Measurements from ENCODE around the gene PRKCSH. TPM values are rescaled to one million over a fixed set of nuclear protein-coding genes. Genes with fewer than 3 reads are reported as not detected.

The PRKCSH gene
- total and polyA plus RNA-seq, 3 donors from 2014 or later, result 214 to 266 (median 256) TPM

- WGBS, 2 donors, result 66 to 68% methylated on average over 15 to 17 of the region's 17 CpGs
- Histone ChIP-seq H3K27me3 (no peaks in the 10 kb centered on the region), H3K4me3 (no peak overlapping the region), H3K36me3 (ENCODE audit: low read depth, missing control alignments) (no peaks in the 10 kb centered on the region), H3K9me3 (no peaks in the 10 kb centered on the region), H3K27ac (no peak overlapping the region), H3K4me1 (peaks cover 25% of the 10 kb centered on the region)
- TF ChIP-seq POLR2A (IDR thresholded peaks at IDR 0.05) (no peak), CTCF (IDR thresholded peaks at IDR 0.05) (peak; percentile 30 to 55 (median 45))
- peak; percentile 61 for DNase-seq
- intact Hi-C loops (cut with DNase I; ENCODE audit: low total_unique reads), result no loop called here
Observed at GRCh38 chr19:11496391-11497163, 61.1 kb downstream of the PRKCSH start.

- WGBS, 2 donors, result 83 to 87% methylated on average over 6 of the region's 6 CpGs
- Histone ChIP-seq H3K27ac (no peak overlapping the region), H3K27me3 (no peaks in the 10 kb centered on the region), H3K4me1 (peaks cover 25% of the 10 kb centered on the region), H3K4me3 (no peak overlapping the region), H3K36me3 (ENCODE audit: low read depth, missing control alignments) (no peaks in the 10 kb centered on the region), H3K9me3 (no peaks in the 10 kb centered on the region)
- TF ChIP-seq CTCF (IDR thresholded peaks at IDR 0.05), result no peak
- no peak for TF ChIP-seq POLR2A (IDR thresholded peaks at IDR 0.05)
- intact Hi-C loops (cut with DNase I; ENCODE audit: low total_unique reads), result no loop called here
- DNase-seq, result no peak
Observed at GRCh38 chr19:11499220-11499726, 63.8 kb downstream of the PRKCSH start.

- no peaks in the 10 kb centered on the region for H3K36me3 ChIP-seq (ENCODE audit: low read depth, missing control alignments)
- no peak overlapping the region for H3K4me3 ChIP-seq
- H3K9me3 ChIP-seq, result no peaks in the 10 kb centered on the region
- WGBS, 2 donors, result 68 to 72% methylated on average over 7 of the region's 7 CpGs
- H3K27ac ChIP-seq, result no peak overlapping the region
- intact Hi-C loops (cut with DNase I; ENCODE audit: low total_unique reads), result no loop called here
- DNase-seq, result no peak
- peaks cover 26% of the 10 kb centered on the region for H3K4me1 ChIP-seq
- no peaks in the 10 kb centered on the region for H3K27me3 ChIP-seq
- TF ChIP-seq POLR2A (IDR thresholded peaks at IDR 0.05), result no peak
- no peak for TF ChIP-seq CTCF (IDR thresholded peaks at IDR 0.05)
Observed at GRCh38 chr19:11499890-11500420, 64.5 kb downstream of the PRKCSH start.

Small RNA genes within 50 kb of the gene (microRNA-seq; reads per million reads assigned to microRNA genes)
- 0 reads per million in 2 donors for gene MIR7974 (ENCODE audit: borderline number of aligned reads in 2 of 2, borderline replicate concordance in 1 of 2)

Small RNA genes within 50 kb of the gene (small RNA-seq; reads per million reads assigned to genes)
- gene MIR7974, result 0.55 to 0.66 reads per million in 2 donors
- gene RF00019, result 0 reads per million in 2 donors

Other genes starting within 250 kb of the PRKCSH start
- 100 to 1,000 TPM in 1 of 2 donors, 10 to 100 TPM in 1; 98.9 to 161 TPM for gene KANK2, start 238.1 kb upstream of the PRKCSH start, total RNA-seq
- gene KANK2, start 238.1 kb upstream of the PRKCSH start, polyA plus RNA-seq (ENCODE audit: insufficient read depth, low read depth, low replicate concordance), result 77.7 TPM
- not detected for gene ANGPTL8, start 196.0 kb upstream of the PRKCSH start, total RNA-seq
- not detected for gene ANGPTL8, start 196.0 kb upstream of the PRKCSH start, polyA plus RNA-seq (ENCODE audit: insufficient read depth, low read depth, low replicate concordance)
- gene DOCK6, start 173.1 kb upstream of the PRKCSH start, total RNA-seq, result 10 to 100 TPM; 32.5 to 45.0 TPM
- 18.4 TPM for gene DOCK6, start 173.1 kb upstream of the PRKCSH start, polyA plus RNA-seq (ENCODE audit: insufficient read depth, low read depth, low replicate concordance)
- gene TSPAN16, start 139.5 kb upstream of the PRKCSH start, total RNA-seq, result 100 to 1,000 TPM in 1 of 2 donors, 10 to 100 TPM in 1; 42.5 to 137 TPM
- gene TSPAN16, start 139.5 kb upstream of the PRKCSH start, polyA plus RNA-seq (ENCODE audit: insufficient read depth, low read depth, low replicate concordance), result 180 TPM
- gene RAB3D, start 96.0 kb upstream of the PRKCSH start, total RNA-seq, result 1 to 10 TPM; 6.7 to 9.8 TPM
- gene RAB3D, start 96.0 kb upstream of the PRKCSH start, polyA plus RNA-seq (ENCODE audit: insufficient read depth, low read depth, low replicate concordance), result 4.5 TPM
- gene TMEM205, start 89.4 kb upstream of the PRKCSH start, total RNA-seq, result 100 to 1,000 TPM; 174 to 213 TPM
- gene TMEM205, start 89.4 kb upstream of the PRKCSH start, polyA plus RNA-seq (ENCODE audit: insufficient read depth, low read depth, low replicate concordance), result 132 TPM
- 10 to 100 TPM; 41.3 to 59.8 TPM for gene CCDC159, start 89.1 kb upstream of the PRKCSH start, total RNA-seq
- gene CCDC159, start 89.1 kb upstream of the PRKCSH start, polyA plus RNA-seq (ENCODE audit: insufficient read depth, low read depth, low replicate concordance), result 99.0 TPM
- gene PLPPR2, start 80.2 kb upstream of the PRKCSH start, total RNA-seq, result 10 to 100 TPM; 27.1 to 28.9 TPM
- 20.3 TPM for gene PLPPR2, start 80.2 kb upstream of the PRKCSH start, polyA plus RNA-seq (ENCODE audit: insufficient read depth, low read depth, low replicate concordance)
- gene SWSAP1, start 61.0 kb upstream of the PRKCSH start, total RNA-seq, result 1 to 10 TPM; 6.5 to 7.0 TPM
- gene SWSAP1, start 61.0 kb upstream of the PRKCSH start, polyA plus RNA-seq (ENCODE audit: insufficient read depth, low read depth, low replicate concordance), result 4.9 TPM
- 1 to 10 TPM; 5.7 to 7.6 TPM for gene EPOR, start 51.3 kb upstream of the PRKCSH start, total RNA-seq
- gene EPOR, start 51.3 kb upstream of the PRKCSH start, polyA plus RNA-seq (ENCODE audit: insufficient read depth, low read depth, low replicate concordance), result 4.3 TPM
- 1 to 10 TPM; 3.1 to 3.6 TPM for gene RGL3, start 16.3 kb upstream of the PRKCSH start, total RNA-seq
- gene RGL3, start 16.3 kb upstream of the PRKCSH start, polyA plus RNA-seq (ENCODE audit: insufficient read depth, low read depth, low replicate concordance), result 5.5 TPM
- 10 to 100 TPM in 1 of 2 donors, 1 to 10 TPM in 1; 9.7 to 14.8 TPM for gene ODAD3, start 514 bp upstream of the PRKCSH start, total RNA-seq
- 18.3 TPM for gene ODAD3, start 514 bp upstream of the PRKCSH start, polyA plus RNA-seq (ENCODE audit: insufficient read depth, low read depth, low replicate concordance)
- 1 to 10 TPM; 6.1 to 7.5 TPM for gene ELAVL3, start 45.4 kb downstream of the PRKCSH start, total RNA-seq
- gene ELAVL3, start 45.4 kb downstream of the PRKCSH start, polyA plus RNA-seq (ENCODE audit: insufficient read depth, low read depth, low replicate concordance), result 0.74 TPM
- 10 to 100 TPM; 36.8 to 53.3 TPM for gene ZNF653, start 70.2 kb downstream of the PRKCSH start, total RNA-seq
- 45.9 TPM for gene ZNF653, start 70.2 kb downstream of the PRKCSH start, polyA plus RNA-seq (ENCODE audit: insufficient read depth, low read depth, low replicate concordance)
- 10 to 100 TPM; 45.4 to 58.7 TPM for gene ECSIT, start 93.5 kb downstream of the PRKCSH start, total RNA-seq
- 28.9 TPM for gene ECSIT, start 93.5 kb downstream of the PRKCSH start, polyA plus RNA-seq (ENCODE audit: insufficient read depth, low read depth, low replicate concordance)
- 100 to 1,000 TPM; 130 to 151 TPM for gene CNN1, start 103.2 kb downstream of the PRKCSH start, total RNA-seq
- 218 TPM for gene CNN1, start 103.2 kb downstream of the PRKCSH start, polyA plus RNA-seq (ENCODE audit: insufficient read depth, low read depth, low replicate concordance)
- gene ELOF1, start 123.6 kb downstream of the PRKCSH start, total RNA-seq, result 100 to 1,000 TPM; 131 to 184 TPM
- gene ELOF1, start 123.6 kb downstream of the PRKCSH start, polyA plus RNA-seq (ENCODE audit: insufficient read depth, low read depth, low replicate concordance), result 262 TPM
- 1 to 10 TPM; 4.2 to 6.8 TPM for gene ACP5, start 142.0 kb downstream of the PRKCSH start, total RNA-seq
- gene ACP5, start 142.0 kb downstream of the PRKCSH start, polyA plus RNA-seq (ENCODE audit: insufficient read depth, low read depth, low replicate concordance), result 20.5 TPM
- gene ZNF627, start 161.8 kb downstream of the PRKCSH start, total RNA-seq, result 10 to 100 TPM; 15.5 to 17.2 TPM
- gene ZNF627, start 161.8 kb downstream of the PRKCSH start, polyA plus RNA-seq (ENCODE audit: insufficient read depth, low read depth, low replicate concordance), result 16.7 TPM